Peyer's patch (tissue), 4 donors: ENCODE measurements around the gene EIPR1. TPM values are rescaled to one million over a fixed set of nuclear protein-coding genes. Genes with fewer than 3 reads are reported as not detected.

Experiments
- DNase-seq, 3 donors: peaks; one replicate each; pipeline ENCODE4 v3.0.0-alpha.2; 2017 to 2019
- H3K27ac ChIP-seq, 4 donors: fragments of 200-600 bp; sonication (generic); one replicate each; pipeline ENCODE4 v1.5.1; 2016 to 2019
- H3K27me3 ChIP-seq, 2 donors: fragments of 200-600 bp; sonication (generic); one replicate each; pipeline ENCODE4 v1.5.1; 2019
- H3K36me3 ChIP-seq, 3 donors: fragments of 200-600 bp; sonication (generic); one replicate each; pipeline ENCODE4 v1.5.1; 2016 to 2019
- H3K4me1 ChIP-seq, 4 donors: fragments of 200-600 bp; sonication (generic); one replicate each; pipeline ENCODE4 v1.5.1; 2016 to 2019
- H3K4me3 ChIP-seq, 4 donors: fragments of 200-600 bp; sonication (generic); 1 replicate in 3 of 4; 2 replicates in 1 of 4; pipeline ENCODE4 v1.5.1; 2016 to 2019; ENCODE audit warnings: mild to moderate bottlenecking in 1 of 4
- H3K9me3 ChIP-seq, 4 donors: fragments of 200-600 bp; sonication (generic); one replicate each; pipeline ENCODE4 v1.5.1; 2016 to 2019; ENCODE audit warnings: mild to moderate bottlenecking in 1 of 4
- POLR2A ChIP-seq, 2 donors: fragments of 450-650 bp; IDR thresholded peaks; one replicate each; pipeline ENCODE4 v1.5.1; 2017; ENCODE audit warnings: antibody characterized with exemption in 2 of 2, mild to moderate bottlenecking in 2 of 2, moderate library complexity in 2 of 2
- total RNA-seq, 4 donors: library from RNA; depleted of rRNA; stranded (reverse); fragments of >200 nt; gene quantifications; one replicate each; pipeline ENCODE4 v1.1.0, GENCODE V29; 2016
- TF ChIP-seq, protein P1 (sequence below), 6 experiments: fragments of 450-650 bp in 4 of 6; fragments of 200-600 bp in 2 of 6; sonication (generic) in 1 of 6; IDR thresholded peaks; one replicate each; pipeline ENCODE4 v1.5.1; 2017 to 2019; ENCODE audit warnings: antibody characterized with exemption in 6 of 6, mild to moderate bottlenecking in 3 of 6, moderate library complexity in 1 of 6

The EIPR1 gene
- total RNA-seq, 4 donors from 2014 or later: 23.4 to 94.1 (median 36.2) TPM

DNA sequence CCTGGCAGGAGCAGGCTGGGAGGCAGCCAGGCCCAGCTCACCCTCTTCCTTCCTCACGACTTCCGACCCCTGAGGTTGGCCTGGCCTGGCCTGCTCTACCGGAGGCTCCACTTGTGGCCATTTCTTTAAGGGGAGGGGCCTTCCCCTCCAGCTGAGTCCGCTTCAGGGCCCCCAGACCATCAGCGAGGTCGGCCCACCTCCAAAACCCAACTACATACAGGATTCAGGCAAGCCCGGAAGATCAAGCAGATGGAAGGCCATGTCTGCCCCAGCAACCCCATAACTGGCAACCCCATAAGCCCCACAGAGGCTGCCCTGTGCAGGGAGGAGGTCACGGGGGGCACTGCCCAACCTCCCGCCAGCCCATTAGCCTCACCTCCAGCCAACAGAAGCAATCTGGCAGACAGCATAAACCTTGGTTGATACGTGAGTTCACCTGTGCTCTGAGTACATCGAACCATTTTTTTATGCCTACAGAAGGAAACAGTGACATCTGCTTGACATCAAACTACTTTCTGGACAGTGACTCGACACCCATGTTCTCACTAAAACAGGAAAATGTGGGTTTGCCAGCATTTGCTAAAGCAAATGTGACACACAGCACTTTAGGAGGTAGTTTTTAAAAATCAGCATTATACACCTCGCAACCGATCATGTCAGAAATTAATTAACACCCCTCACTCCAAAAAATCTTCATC, 98.9 kb downstream of the EIPR1 start:
- H3K4me1 ChIP-seq: no peaks in the 10 kb centered on the region
- DNase-seq: peak in 2 of 3 donors; percentile 9 to 14
- H3K4me3 ChIP-seq: no peak overlapping the region
- no peak for TF ChIP-seq POLR2A (IDR thresholded peaks at IDR 0.05)
- TF ChIP-seq, protein P1, sequence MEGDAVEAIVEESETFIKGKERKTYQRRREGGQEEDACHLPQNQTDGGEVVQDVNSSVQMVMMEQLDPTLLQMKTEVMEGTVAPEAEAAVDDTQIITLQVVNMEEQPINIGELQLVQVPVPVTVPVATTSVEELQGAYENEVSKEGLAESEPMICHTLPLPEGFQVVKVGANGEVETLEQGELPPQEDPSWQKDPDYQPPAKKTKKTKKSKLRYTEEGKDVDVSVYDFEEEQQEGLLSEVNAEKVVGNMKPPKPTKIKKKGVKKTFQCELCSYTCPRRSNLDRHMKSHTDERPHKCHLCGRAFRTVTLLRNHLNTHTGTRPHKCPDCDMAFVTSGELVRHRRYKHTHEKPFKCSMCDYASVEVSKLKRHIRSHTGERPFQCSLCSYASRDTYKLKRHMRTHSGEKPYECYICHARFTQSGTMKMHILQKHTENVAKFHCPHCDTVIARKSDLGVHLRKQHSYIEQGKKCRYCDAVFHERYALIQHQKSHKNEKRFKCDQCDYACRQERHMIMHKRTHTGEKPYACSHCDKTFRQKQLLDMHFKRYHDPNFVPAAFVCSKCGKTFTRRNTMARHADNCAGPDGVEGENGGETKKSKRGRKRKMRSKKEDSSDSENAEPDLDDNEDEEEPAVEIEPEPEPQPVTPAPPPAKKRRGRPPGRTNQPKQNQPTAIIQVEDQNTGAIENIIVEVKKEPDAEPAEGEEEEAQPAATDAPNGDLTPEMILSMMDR (IDR thresholded peaks at IDR 0.05): no peak
- H3K36me3 ChIP-seq: no peaks in the 10 kb centered on the region
- H3K9me3 ChIP-seq: peaks cover 0 to 2% (median 0%) of the 10 kb centered on the region in 4 donors
- H3K27me3 ChIP-seq: no peaks in the 10 kb centered on the region
- H3K27ac ChIP-seq: no peak overlapping the region

DNA sequence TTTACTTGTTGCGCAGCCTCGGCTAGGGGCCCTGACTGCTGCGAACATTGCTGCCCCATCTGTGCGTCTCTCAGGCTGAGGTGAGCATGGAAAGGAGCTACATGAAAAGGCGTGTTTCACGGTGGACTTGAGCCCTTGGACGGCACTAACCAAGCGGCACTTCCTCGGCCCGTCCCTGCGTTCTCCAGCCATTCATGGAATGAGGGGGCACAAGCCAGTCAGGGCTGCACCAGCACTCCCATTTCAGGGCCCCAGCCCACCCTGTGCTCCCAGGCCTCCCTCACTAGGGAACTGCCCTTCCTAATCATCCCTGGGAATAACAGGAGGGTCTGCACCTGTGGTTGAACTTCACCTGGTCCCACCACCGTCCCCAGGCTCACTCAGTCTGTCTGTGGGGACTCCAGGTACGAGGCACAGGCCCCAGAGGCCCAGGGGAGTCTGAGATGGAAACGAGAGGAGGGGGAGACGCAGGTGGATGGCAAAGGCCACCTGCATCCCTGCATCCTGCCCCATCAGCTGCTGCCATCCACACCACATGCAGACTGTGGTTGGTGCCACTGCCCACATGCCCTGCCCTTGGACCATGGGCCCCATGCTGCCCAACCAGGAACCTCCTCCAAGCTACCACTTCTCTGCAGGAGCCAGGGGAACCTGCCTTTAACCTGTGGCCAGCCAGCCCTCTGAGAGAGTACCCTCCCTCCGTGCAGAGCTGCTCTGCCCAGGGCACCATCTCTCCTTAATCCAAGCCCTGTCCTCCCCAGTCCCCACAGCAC, 99.7 kb downstream of the EIPR1 start:
- TF ChIP-seq, protein P1 (IDR thresholded peaks at IDR 0.05): no peak
- no peak for TF ChIP-seq POLR2A (IDR thresholded peaks at IDR 0.05)
- no peaks in the 10 kb centered on the region for H3K36me3 ChIP-seq
- DNase-seq: peak; percentile 0 to 29 (median 25)
- H3K27me3 ChIP-seq: no peaks in the 10 kb centered on the region
- H3K27ac ChIP-seq: no peak overlapping the region
- H3K9me3 ChIP-seq: peaks cover 0 to 2% (median 0%) of the 10 kb centered on the region in 4 donors
- H3K4me3 ChIP-seq: no peak overlapping the region
- H3K4me1 ChIP-seq: no peaks in the 10 kb centered on the region

DNA sequence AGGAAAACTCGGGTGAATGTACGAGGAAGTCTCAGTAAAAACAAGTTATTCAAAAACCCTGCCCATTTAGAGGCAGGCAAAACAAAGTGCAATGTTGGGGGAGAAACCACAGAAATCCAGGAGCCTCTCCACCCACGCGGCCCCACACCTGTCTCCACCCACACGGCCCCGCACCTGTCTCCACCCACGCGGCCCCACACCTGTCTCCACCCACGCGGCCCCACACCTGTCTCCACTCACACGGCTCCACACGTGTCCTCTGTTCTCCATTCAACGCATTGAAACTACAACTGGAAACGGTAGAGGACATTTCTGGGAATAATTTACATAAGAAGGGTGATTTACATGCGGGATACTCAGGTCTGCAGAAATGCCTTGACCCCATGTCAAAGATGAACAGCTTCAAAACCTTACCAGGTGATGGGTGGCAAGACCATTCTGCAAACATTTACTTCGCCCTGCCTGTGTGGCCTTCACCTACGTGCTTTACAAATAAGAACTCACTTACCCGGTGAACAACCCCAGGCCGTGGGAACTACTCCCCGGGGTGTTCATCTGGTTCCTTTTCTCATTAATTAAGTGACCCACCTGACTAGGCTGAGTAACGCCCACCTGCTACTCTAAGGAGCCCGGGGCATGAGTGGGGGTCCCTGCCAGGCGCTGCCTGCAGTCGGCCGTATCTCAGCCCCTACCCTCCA, 100.4 kb downstream of the EIPR1 start:
- TF ChIP-seq, protein P1 (IDR thresholded peaks at IDR 0.05): no peak
- TF ChIP-seq POLR2A (IDR thresholded peaks at IDR 0.05): no peak
- H3K9me3 ChIP-seq: peaks cover 0 to 2% (median 0%) of the 10 kb centered on the region in 4 donors
- no peaks in the 10 kb centered on the region for H3K4me1 ChIP-seq
- no peak overlapping the region for H3K4me3 ChIP-seq
- no peak overlapping the region for H3K27ac ChIP-seq
- no peaks in the 10 kb centered on the region for H3K36me3 ChIP-seq
- peak in 2 of 3 donors; percentile 25 to 28 for DNase-seq
- H3K27me3 ChIP-seq: no peaks in the 10 kb centered on the region

DNA sequence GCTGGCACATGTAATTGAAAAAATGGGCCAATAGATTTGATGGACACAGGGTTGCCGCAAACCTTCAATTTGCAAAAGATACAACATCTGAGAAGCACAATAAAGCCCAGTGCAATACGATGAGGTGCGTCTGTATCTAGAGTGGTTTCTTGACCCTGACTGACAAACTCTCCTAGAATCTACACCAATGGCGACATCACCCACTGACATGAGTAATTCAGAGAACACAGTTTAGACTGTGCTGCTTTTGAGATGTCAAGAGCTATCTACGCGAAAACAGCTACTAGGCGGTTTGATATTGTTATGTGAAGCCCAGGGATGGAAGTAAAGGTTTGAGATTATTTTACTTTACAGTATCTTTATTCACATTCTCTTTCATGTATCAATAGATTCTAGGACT, 104.9 kb downstream of the EIPR1 start:
- peaks cover 0 to 2% (median 0%) of the 10 kb centered on the region in 4 donors for H3K9me3 ChIP-seq
- TF ChIP-seq POLR2A (IDR thresholded peaks at IDR 0.05): no peak
- TF ChIP-seq, protein P1 (IDR thresholded peaks at IDR 0.05): no peak
- H3K4me3 ChIP-seq: no peak overlapping the region
- H3K27me3 ChIP-seq: no peaks in the 10 kb centered on the region
- no peaks in the 10 kb centered on the region for H3K4me1 ChIP-seq
- no peaks in the 10 kb centered on the region for H3K36me3 ChIP-seq
- H3K27ac ChIP-seq: no peak overlapping the region
- DNase-seq: no peak

DNA sequence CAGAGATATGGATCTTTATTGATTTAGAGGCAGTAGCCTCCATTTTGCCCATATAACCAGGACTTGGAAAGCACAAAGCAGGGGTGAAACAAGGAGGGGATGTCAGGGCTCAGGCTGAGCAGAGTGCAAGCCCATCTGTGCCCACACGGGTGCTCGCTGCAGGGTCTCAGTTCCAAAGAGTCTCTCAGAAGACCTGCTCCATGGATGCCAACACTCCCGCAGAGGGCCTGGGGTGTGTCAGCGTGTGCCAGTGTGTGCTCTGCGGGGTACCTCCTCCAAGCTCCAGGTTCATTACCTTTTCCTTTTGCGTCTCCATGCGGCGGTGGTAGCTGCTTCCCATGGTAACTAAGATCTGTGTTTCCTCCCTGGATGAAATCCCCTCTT, 107.5 kb downstream of the EIPR1 start:
- H3K9me3 ChIP-seq: no peaks in the 10 kb centered on the region
- no peaks in the 10 kb centered on the region for H3K27me3 ChIP-seq
- no peaks in the 10 kb centered on the region for H3K4me1 ChIP-seq
- no peak for TF ChIP-seq POLR2A (IDR thresholded peaks at IDR 0.05)
- TF ChIP-seq, protein P1 (IDR thresholded peaks at IDR 0.05): no peak
- H3K27ac ChIP-seq: no peak overlapping the region
- no peaks in the 10 kb centered on the region for H3K36me3 ChIP-seq
- peak in 1 of 3 donors; percentile 7 for DNase-seq
- H3K4me3 ChIP-seq: no peak overlapping the region
